SU-DHL-6 (cell line): ENCODE measurements around the gene TPD52L3.

ENCODE experiments used
- EZH2phosphoT487 ChIP-seq: fragments of 200-600 bp; sonication (generic), shearing (Covaris generic); conservative IDR thresholded peaks from 2 replicates; pipeline ENCODE4 v1.6.1; 2018; ENCODE audit warnings: mild to moderate bottlenecking, antibody characterized with exemption, low read length, moderate library complexity, mixed read lengths
- TF ChIP-seq, protein P1 (sequence below): fragments of 200-600 bp; sonication (generic); IDR thresholded peaks from one replicate; pipeline ENCODE4 v1.5.1; 2017; ENCODE audit warnings: antibody characterized with exemption, mild to moderate bottlenecking, low read length, moderate library complexity; ENCODE audit not compliant: insufficient read depth, poor library complexity, severe bottlenecking

- no peak for TF ChIP-seq EZH2phosphoT487
- TF ChIP-seq, protein P1, sequence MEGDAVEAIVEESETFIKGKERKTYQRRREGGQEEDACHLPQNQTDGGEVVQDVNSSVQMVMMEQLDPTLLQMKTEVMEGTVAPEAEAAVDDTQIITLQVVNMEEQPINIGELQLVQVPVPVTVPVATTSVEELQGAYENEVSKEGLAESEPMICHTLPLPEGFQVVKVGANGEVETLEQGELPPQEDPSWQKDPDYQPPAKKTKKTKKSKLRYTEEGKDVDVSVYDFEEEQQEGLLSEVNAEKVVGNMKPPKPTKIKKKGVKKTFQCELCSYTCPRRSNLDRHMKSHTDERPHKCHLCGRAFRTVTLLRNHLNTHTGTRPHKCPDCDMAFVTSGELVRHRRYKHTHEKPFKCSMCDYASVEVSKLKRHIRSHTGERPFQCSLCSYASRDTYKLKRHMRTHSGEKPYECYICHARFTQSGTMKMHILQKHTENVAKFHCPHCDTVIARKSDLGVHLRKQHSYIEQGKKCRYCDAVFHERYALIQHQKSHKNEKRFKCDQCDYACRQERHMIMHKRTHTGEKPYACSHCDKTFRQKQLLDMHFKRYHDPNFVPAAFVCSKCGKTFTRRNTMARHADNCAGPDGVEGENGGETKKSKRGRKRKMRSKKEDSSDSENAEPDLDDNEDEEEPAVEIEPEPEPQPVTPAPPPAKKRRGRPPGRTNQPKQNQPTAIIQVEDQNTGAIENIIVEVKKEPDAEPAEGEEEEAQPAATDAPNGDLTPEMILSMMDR, result peak; percentile 84
Measured at GRCh38 chr9:6354072-6354686, 26.0 kb downstream of the TPD52L3 start.
